ENCODE data around the gene PRPF19.

The PRPF19 gene

GRCh38 chr11:60933416-60934123 lies 27.2 kb upstream of the PRPF19 start:
- no peak for DNase-seq (ENCODE audit: low spot score)
- TF ChIP-seq CTCF (IDR thresholded peaks at IDR 0.05; ENCODE audit: extremely low read depth, missing control alignments), result no peak

GRCh38 chr11:60932605-60933356 lies 26.4 kb upstream of the PRPF19 start:
- no peak for TF ChIP-seq CTCF (IDR thresholded peaks at IDR 0.05; ENCODE audit: extremely low read depth, missing control alignments)
- DNase-seq (ENCODE audit: low spot score), result no peak

GRCh38 chr11:60931917-60932316 lies 25.5 kb upstream of the PRPF19 start:
- DNase-seq (ENCODE audit: low spot score), result no peak
- TF ChIP-seq CTCF (IDR thresholded peaks at IDR 0.05; ENCODE audit: extremely low read depth, missing control alignments), result no peak

GRCh38 chr11:60930394-60930793 lies 24.0 kb upstream of the PRPF19 start:
- TF ChIP-seq CTCF (IDR thresholded peaks at IDR 0.05; ENCODE audit: extremely low read depth, missing control alignments), result no peak
- no peak for DNase-seq (ENCODE audit: low spot score)

- no peak for DNase-seq (ENCODE audit: low spot score)
- no peak for TF ChIP-seq CTCF (IDR thresholded peaks at IDR 0.05; ENCODE audit: extremely low read depth, missing control alignments)
Observed at GRCh38 chr11:60929764-60930163, 23.4 kb upstream of the PRPF19 start.

GRCh38 chr11:60928563-60929001 lies 22.2 kb upstream of the PRPF19 start:
- DNase-seq (ENCODE audit: low spot score), result no peak
- TF ChIP-seq CTCF (IDR thresholded peaks at IDR 0.05; ENCODE audit: extremely low read depth, missing control alignments), result no peak

GRCh38 chr11:60927600-60927999 lies 21.2 kb upstream of the PRPF19 start:
- TF ChIP-seq CTCF (IDR thresholded peaks at IDR 0.05; ENCODE audit: extremely low read depth, missing control alignments), result no peak
- DNase-seq (ENCODE audit: low spot score), result no peak
